Neural progenitor cell (in vitro differentiated cells): ENCODE results near the gene SYNCRIP. TPM values are rescaled to one million over a fixed set of nuclear protein-coding genes. Genes with fewer than 3 reads are reported as not detected.

ENCODE experiments used
- DNase-seq: peaks from one replicate; pipeline ENCODE4 v3.0.0-alpha.2; 2016; ENCODE audit warnings: low spot score
- H2AFZ ChIP-seq: fragments of 200-600 bp; sonication (generic); replicated peaks from 2 replicates; pipeline ENCODE4 v1.6.1; 2016; ENCODE audit warnings: antibody characterized with exemption
- H3F3A ChIP-seq: fragments of 200-600 bp; sonication (generic); 2 replicates; pipeline ENCODE4 v1.6.1; 2016; ENCODE audit warnings: antibody characterized with exemption, low read depth
- H3K27ac ChIP-seq: fragments of 200-600 bp; sonication (generic); 2 replicates; pipeline ENCODE4 v1.5.1; 2016; ENCODE audit warnings: mild to moderate bottlenecking
- H3K27me3 ChIP-seq: fragments of 200-600 bp; sonication (generic); 2 replicates; pipeline ENCODE4 v1.6.1; 2016; ENCODE audit warnings: mild to moderate bottlenecking, moderate library complexity
- H3K36me3 ChIP-seq: fragments of 200-600 bp; sonication (generic); 2 replicates; pipeline ENCODE4 v1.5.1; 2016
- H3K4me1 ChIP-seq: fragments of 200-600 bp; sonication (generic); 2 replicates; pipeline ENCODE4 v1.6.1; 2016; ENCODE audit warnings: mixed run types
- H3K4me2 ChIP-seq: fragments of 200-600 bp; sonication (generic); 2 replicates; pipeline ENCODE4 v1.6.1; 2016
- H3K4me3 ChIP-seq: fragments of 200-600 bp; sonication (generic); 2 replicates; pipeline ENCODE4 v1.5.1; 2016
- H3K79me2 ChIP-seq: fragments of 200-600 bp; sonication (generic); 2 replicates; pipeline ENCODE4 v1.6.1; 2016; ENCODE audit warnings: low read depth
- H3K9ac ChIP-seq: fragments of 200-600 bp; sonication (generic); 2 replicates; pipeline ENCODE4 v1.6.1; 2016
- H3K9me3 ChIP-seq: fragments of 200-600 bp; sonication (generic); 2 replicates; pipeline ENCODE4 v1.5.1; 2016; ENCODE audit warnings: low read depth
- H4K20me1 ChIP-seq: fragments of 200-600 bp; sonication (generic); 2 replicates; pipeline ENCODE4 v1.6.1; 2016; ENCODE audit warnings: low read depth
- H3K27ac Mint-ChIP-seq: 3 replicates; pipeline ENCODE4 v1.8.0; 2021; ENCODE audit warnings: mixed read lengths
- H3K27me3 Mint-ChIP-seq: 2 replicates; pipeline ENCODE4 v1.8.0; 2022; ENCODE audit warnings: low read depth, mild to moderate bottlenecking, inconsistent platforms, moderate library complexity, mixed read lengths; ENCODE audit not compliant: insufficient read depth
- H3K36me3 Mint-ChIP-seq: 3 replicates; pipeline ENCODE4 v1.8.0; 2021; ENCODE audit warnings: mixed read lengths
- H3K4me1 Mint-ChIP-seq: 3 replicates; pipeline ENCODE4 v1.8.0; 2021; ENCODE audit warnings: mixed read lengths
- H3K4me3 Mint-ChIP-seq: 3 replicates; pipeline ENCODE4 v1.8.0; 2021; ENCODE audit warnings: mild to moderate bottlenecking, moderate library complexity, mixed read lengths
- H3K9me3 Mint-ChIP-seq: 3 replicates; pipeline ENCODE4 v1.8.0; 2020; ENCODE audit warnings: mixed read lengths
- EZH2 ChIP-seq: fragments of 200-600 bp; sonication (generic); IDR thresholded peaks from 2 replicates; pipeline ENCODE4 v1.6.1; 2017; ENCODE audit warnings: antibody characterized with exemption, mild to moderate bottlenecking, moderate library complexity
- EZH2phosphoT487 ChIP-seq: fragments of 200-600 bp; sonication (generic); IDR thresholded peaks from 2 replicates; pipeline ENCODE4 v1.6.1; 2017; ENCODE audit warnings: antibody characterized with exemption
- total RNA-seq: library from RNA; depleted of rRNA; stranded (reverse); fragments of >200 nt; gene quantifications from 2 replicates; pipeline ENCODE4 v1.2.3, GENCODE V29; 2015; ENCODE audit warnings: low replicate concordance
- TF ChIP-seq, protein P1 (sequence below): fragments of 200-600 bp; sonication (generic); IDR thresholded peaks from 2 replicates; pipeline ENCODE4 v1.5.1; 2017; ENCODE audit warnings: antibody characterized with exemption, mild to moderate bottlenecking

SYNCRIP gene
- 80.5 and 150 TPM in 2 replicates for total RNA-seq

DNA sequence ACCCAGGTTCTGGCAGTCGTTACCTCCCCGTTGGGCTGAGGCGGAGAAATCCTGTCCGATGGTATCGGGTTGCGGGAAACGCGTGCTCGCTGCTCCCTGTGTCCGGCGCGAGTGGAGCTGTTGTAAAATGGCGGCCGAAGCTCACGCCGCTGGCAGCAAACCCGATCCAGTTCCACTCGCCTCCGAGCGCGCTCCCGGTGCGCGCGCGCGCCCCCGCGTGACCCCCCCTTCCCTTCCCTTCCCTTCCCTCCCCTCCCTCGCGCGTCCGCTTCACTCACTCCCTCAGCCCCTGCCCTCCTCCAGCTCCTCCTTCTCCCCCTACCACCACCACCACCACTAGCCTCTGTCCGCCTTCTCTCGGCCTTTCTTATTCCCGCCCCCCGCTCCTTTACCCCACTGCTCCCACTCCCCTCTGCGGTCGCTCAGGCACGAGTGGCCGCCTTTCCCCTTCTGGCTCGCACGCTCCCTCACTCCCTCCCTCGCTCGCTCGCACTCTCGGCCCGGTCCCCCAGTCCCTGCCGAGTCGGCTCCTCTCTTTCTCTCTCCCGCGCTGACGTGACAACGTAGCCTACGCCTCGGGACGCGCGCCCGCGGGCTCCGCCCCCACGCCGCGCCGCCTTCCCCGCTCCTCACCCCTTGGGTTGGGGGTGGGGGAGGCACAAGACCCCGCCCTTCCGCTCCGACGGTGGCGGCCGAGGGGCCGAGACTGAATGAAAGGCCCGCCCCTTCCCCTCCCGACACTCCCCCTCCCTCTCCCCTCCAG is at the start of gene SYNCRIP:
Gene SYNCRIP (minus strand): TSS at position 113 of the 763 bp plus-strand sequence. CDS start 1,447 bp downstream, outside the sequence.
- H3K27ac Mint-ChIP-seq, result peak within 1 kb of the TSS; percentile 97

DNA sequence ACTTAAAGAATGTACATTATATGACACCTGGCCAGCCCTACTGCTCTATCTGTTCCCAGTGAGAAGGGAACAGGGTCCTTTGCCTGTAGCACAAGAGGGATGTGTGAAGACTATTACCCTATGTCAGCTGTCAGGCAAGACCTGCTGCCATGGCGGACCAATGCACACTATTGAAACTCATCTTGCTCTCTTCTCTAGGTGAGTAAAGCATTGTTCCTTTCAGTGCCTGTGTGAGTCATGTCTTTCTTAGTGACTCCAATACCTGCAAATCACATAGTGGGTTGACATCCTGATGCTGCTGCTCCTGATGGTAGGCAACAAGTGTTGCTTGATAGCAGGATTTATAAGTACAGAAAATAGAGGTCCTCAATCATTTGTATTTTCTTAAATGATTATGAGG is 48.8 kb upstream of the SYNCRIP start:
- Histone ChIP-seq H3K9me3 (no peaks in the 10 kb centered on the region), H3K4me3 (no peak overlapping the region), H3K4me1 (no peaks in the 10 kb centered on the region), H3K4me2 (no peak overlapping the region), H3F3A (no peaks in the 10 kb centered on the region), H3K27ac (no peak overlapping the region), H3K79me2 (no peaks in the 10 kb centered on the region), H3K27me3 (no peaks in the 10 kb centered on the region), H4K20me1 (no peaks in the 10 kb centered on the region), H3K36me3 (no peaks in the 10 kb centered on the region), H2AFZ (no peak overlapping the region), H3K9ac (no peak overlapping the region)
- H3K27me3 Mint-ChIP-seq, result no peaks in the 10 kb centered on the region
- H3K9me3 Mint-ChIP-seq, result peaks cover 6% of the 10 kb centered on the region
- TF ChIP-seq, protein P1, sequence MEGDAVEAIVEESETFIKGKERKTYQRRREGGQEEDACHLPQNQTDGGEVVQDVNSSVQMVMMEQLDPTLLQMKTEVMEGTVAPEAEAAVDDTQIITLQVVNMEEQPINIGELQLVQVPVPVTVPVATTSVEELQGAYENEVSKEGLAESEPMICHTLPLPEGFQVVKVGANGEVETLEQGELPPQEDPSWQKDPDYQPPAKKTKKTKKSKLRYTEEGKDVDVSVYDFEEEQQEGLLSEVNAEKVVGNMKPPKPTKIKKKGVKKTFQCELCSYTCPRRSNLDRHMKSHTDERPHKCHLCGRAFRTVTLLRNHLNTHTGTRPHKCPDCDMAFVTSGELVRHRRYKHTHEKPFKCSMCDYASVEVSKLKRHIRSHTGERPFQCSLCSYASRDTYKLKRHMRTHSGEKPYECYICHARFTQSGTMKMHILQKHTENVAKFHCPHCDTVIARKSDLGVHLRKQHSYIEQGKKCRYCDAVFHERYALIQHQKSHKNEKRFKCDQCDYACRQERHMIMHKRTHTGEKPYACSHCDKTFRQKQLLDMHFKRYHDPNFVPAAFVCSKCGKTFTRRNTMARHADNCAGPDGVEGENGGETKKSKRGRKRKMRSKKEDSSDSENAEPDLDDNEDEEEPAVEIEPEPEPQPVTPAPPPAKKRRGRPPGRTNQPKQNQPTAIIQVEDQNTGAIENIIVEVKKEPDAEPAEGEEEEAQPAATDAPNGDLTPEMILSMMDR, result no peak
- TF ChIP-seq EZH2 (no peak), EZH2phosphoT487 (no peak)
- H3K36me3 Mint-ChIP-seq, result no peaks in the 10 kb centered on the region
- H3K4me3 Mint-ChIP-seq, result no peak overlapping the region
- no peak for DNase-seq
- no peaks in the 10 kb centered on the region for H3K4me1 Mint-ChIP-seq
- no peak overlapping the region for H3K27ac Mint-ChIP-seq

More for the DNA sequence above, at the start of gene SYNCRIP:
- Histone ChIP-seq H3K9me3 (no peaks in the 10 kb centered on the region), H4K20me1 (peaks cover 45% of the 10 kb centered on the region), H3K4me3 (peak within 1 kb of the TSS; percentile 86), H3K27ac (peak within 1 kb of the TSS; percentile 98), H3K79me2 (peaks cover 51% of the 10 kb centered on the region), H3K27me3 (no peaks in the 10 kb centered on the region), H3K4me1 (peaks cover 21% of the 10 kb centered on the region), H3K36me3 (peaks cover 23% of the 10 kb centered on the region), H3F3A (peaks cover 25% of the 10 kb centered on the region), H2AFZ (peak within 1 kb of the TSS; percentile 81), H3K4me2 (peak within 1 kb of the TSS; percentile 90), H3K9ac (peak within 1 kb of the TSS; percentile 96)
- Mint-ChIP-seq H3K27me3 (peaks cover 7% of the 10 kb centered on the region), H3K4me3 (peak within 1 kb of the TSS; percentile 96), H3K9me3 (peaks cover 9% of the 10 kb centered on the region), H3K36me3 (peaks cover 27% of the 10 kb centered on the region), H3K4me1 (peaks cover 35% of the 10 kb centered on the region)
- TF ChIP-seq, protein P1, result no peak
- TF ChIP-seq EZH2 (no peak), EZH2phosphoT487 (no peak)
- peak; percentile 99 for DNase-seq

DNA sequence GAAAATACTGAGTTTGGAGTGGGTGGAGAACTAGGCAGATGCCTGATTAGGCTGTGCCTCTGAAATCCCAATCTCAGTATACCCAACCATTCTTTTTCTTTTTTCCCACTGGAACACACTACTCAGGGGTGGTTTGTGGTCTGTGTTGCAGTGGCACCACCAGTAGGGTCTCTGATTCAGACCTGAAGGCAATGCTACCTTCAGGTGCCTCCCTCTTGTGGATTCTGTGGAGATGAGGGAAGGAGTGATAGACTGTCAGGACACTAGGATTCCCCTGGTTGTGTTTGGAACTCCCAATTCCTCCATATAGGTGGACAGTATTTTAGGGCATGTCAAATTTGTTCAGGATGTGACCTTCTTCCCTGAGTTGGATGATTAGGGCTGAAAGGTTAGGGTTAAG is 47.4 kb upstream of the SYNCRIP start:
- Histone ChIP-seq H4K20me1 (no peaks in the 10 kb centered on the region), H3K27ac (no peak overlapping the region), H3K4me3 (no peak overlapping the region), H3K36me3 (no peaks in the 10 kb centered on the region), H3F3A (no peaks in the 10 kb centered on the region), H3K4me1 (no peaks in the 10 kb centered on the region), H3K79me2 (no peaks in the 10 kb centered on the region), H3K27me3 (no peaks in the 10 kb centered on the region), H2AFZ (no peak overlapping the region), H3K9ac (no peak overlapping the region), H3K9me3 (no peaks in the 10 kb centered on the region), H3K4me2 (no peak overlapping the region)
- H3K4me3 Mint-ChIP-seq, result no peak overlapping the region
- no peak for DNase-seq
- no peaks in the 10 kb centered on the region for H3K36me3 Mint-ChIP-seq
- TF ChIP-seq EZH2 (no peak), EZH2phosphoT487 (no peak)
- TF ChIP-seq, protein P1, result no peak
- H3K27me3 Mint-ChIP-seq, result no peaks in the 10 kb centered on the region
- H3K4me1 Mint-ChIP-seq, result no peaks in the 10 kb centered on the region
- H3K27ac Mint-ChIP-seq, result no peak overlapping the region
- H3K9me3 Mint-ChIP-seq, result peaks cover 2% of the 10 kb centered on the region
